HEK293 (cell line): Measurements from ENCODE around the gene FOXP4.

Source experiments
- CTCF ChIA-PET: fragments of 350-600 bp; formaldehyde crosslinking; extraction: SDS; loops from one replicate; lab custom pipeline; 2021; ENCODE audit warnings: antibody characterized with exemption; lab: Yijun Ruan, JAX
- POLR2A ChIA-PET: fragments of 300-600 bp; formaldehyde crosslinking; extraction: SDS; loops from one replicate; lab custom pipeline; 2020; ENCODE audit warnings: antibody characterized with exemption, inconsistent platforms; lab: Yijun Ruan, JAX
- H3K27ac ChIP-seq: fragments of 200-500 bp; sonication (Bioruptor generic); 2 replicates; pipeline ENCODE4 v1.5.1; 2014; ENCODE audit warnings: low read depth, low read length, control low read depth, inconsistent platforms; ENCODE audit errors: extremely low read depth
- H3K36me3 ChIP-seq, 2 experiments: fragments of 200-500 bp in 1 of 2; sonication (Bioruptor generic) in 1 of 2; 1 replicate in 1 of 2; 2 replicates in 1 of 2; pipeline ENCODE4 v1.5.1; 2014 to 2017; ENCODE audit warnings: inconsistent platforms in 2 of 2, low read length in 2 of 2; ENCODE audit not compliant: control insufficient read depth in 2 of 2, insufficient read depth in 1 of 2
- H3K4me1 ChIP-seq: fragments of 200-500 bp; sonication (Bioruptor generic); 2 replicates; pipeline ENCODE4 v1.5.1; 2014; ENCODE audit warnings: mild to moderate bottlenecking, low read length, inconsistent platforms; ENCODE audit not compliant: control insufficient read depth, insufficient read depth
- H3K4me3 ChIP-seq: 2 replicates; pipeline ENCODE4 v1.5.1; 2011; ENCODE audit warnings: low read depth, mild to moderate bottlenecking, control low read depth, low read length, moderate library complexity
- H3K9me3 ChIP-seq: fragments of 200-500 bp; sonication (Bioruptor generic); 2 replicates; pipeline ENCODE4 v1.5.1; 2014; ENCODE audit warnings: low read depth, low read length, inconsistent platforms; ENCODE audit not compliant: control insufficient read depth, insufficient read depth
- GLIS1 ChIP-seq: fragments of 450-650 bp; formaldehyde crosslinking; IDR thresholded peaks from 2 replicates; pipeline ENCODE4 v1.5.1; 2016; ENCODE audit warnings: missing biosample characterization, missing genetic modification characterization
- PBX3 ChIP-seq: sonication (generic); formaldehyde crosslinking; IDR thresholded peaks from 2 replicates; pipeline ENCODE4 v1.8.1; 2022; ENCODE audit warnings: mild to moderate bottlenecking, moderate library complexity, missing genetic modification reagents
- PRDM10 ChIP-seq: fragments of 450-650 bp; formaldehyde crosslinking; IDR thresholded peaks from 2 replicates; pipeline ENCODE4 v1.5.1; 2016; ENCODE audit warnings: missing biosample characterization, missing genetic modification characterization
- SALL2 ChIP-seq: fragments of 450-650 bp; formaldehyde crosslinking; IDR thresholded peaks from 2 replicates; pipeline ENCODE4 v1.5.0; 2017; ENCODE audit warnings: missing biosample characterization, mild to moderate bottlenecking, missing genetic modification characterization, borderline replicate concordance
- TSHZ1 ChIP-seq: fragments of 450-650 bp; formaldehyde crosslinking; IDR thresholded peaks from 2 replicates; pipeline ENCODE4 v1.5.1; 2016; ENCODE audit warnings: missing biosample characterization, missing genetic modification characterization, borderline replicate concordance
- ZNF10 ChIP-seq: fragments of 450-650 bp; formaldehyde crosslinking; IDR thresholded peaks from 2 replicates; pipeline ENCODE4 v1.5.1; 2017; ENCODE audit warnings: missing biosample characterization, missing genetic modification characterization
- ZNF112 ChIP-seq: fragments of 450-650 bp; formaldehyde crosslinking; IDR thresholded peaks from 2 replicates; pipeline ENCODE4 v1.5.0; 2017; ENCODE audit warnings: missing biosample characterization, missing genetic modification characterization
- ZNF324 ChIP-seq: fragments of 450-650 bp; formaldehyde crosslinking; IDR thresholded peaks from 2 replicates; pipeline ENCODE4 v1.5.1; 2016; ENCODE audit warnings: missing biosample characterization, missing genetic modification characterization
- ZNF449 ChIP-seq: fragments of 450-650 bp; formaldehyde crosslinking; IDR thresholded peaks from 2 replicates; pipeline ENCODE4 v1.5.1; 2017; ENCODE audit warnings: missing biosample characterization, mild to moderate bottlenecking, missing genetic modification characterization, moderate library complexity
- ZNF488 ChIP-seq: fragments of 450-650 bp; formaldehyde crosslinking; IDR thresholded peaks from 2 replicates; pipeline ENCODE4 v1.5.1; 2016; ENCODE audit warnings: missing biosample characterization, missing genetic modification characterization
- ZNF513 ChIP-seq: fragments of 450-650 bp; IDR thresholded peaks from 2 replicates; pipeline ENCODE4 v1.5.1; 2018; ENCODE audit warnings: missing biosample characterization, missing genetic modification characterization
- ZNF530 ChIP-seq: fragments of 450-650 bp; formaldehyde crosslinking; IDR thresholded peaks from 2 replicates; pipeline ENCODE4 v1.5.1; 2016; ENCODE audit warnings: low read depth, missing biosample characterization, missing genetic modification characterization
- ZNF555 ChIP-seq: fragments of 450-650 bp; formaldehyde crosslinking; conservative IDR thresholded peaks from 2 replicates; pipeline ENCODE4 v1.5.1; 2017; ENCODE audit warnings: missing biosample characterization, mild to moderate bottlenecking, missing genetic modification characterization, inconsistent platforms
- ZNF580 ChIP-seq: fragments of 450-650 bp; formaldehyde crosslinking; IDR thresholded peaks from 2 replicates; pipeline ENCODE4 v1.5.1; 2016; ENCODE audit warnings: missing biosample characterization, missing genetic modification characterization
- ZNF76 ChIP-seq: fragments of 450-650 bp; formaldehyde crosslinking; IDR thresholded peaks from 2 replicates; pipeline ENCODE4; 2016; ENCODE audit warnings: low read depth, missing biosample characterization, missing genetic modification characterization, borderline replicate concordance

Gene FOXP4

GRCh38 chr6:41528409-41528963, 17.7 kb upstream of the FOXP4 start:
- no peak overlapping the region for H3K4me3 ChIP-seq
- peaks cover 26% of the 10 kb centered on the region for H3K4me1 ChIP-seq
- POLR2A ChIA-PET, result interaction anchor here (1.0 kb wide), 1 partner anchor 83 kb away, joined by 3 read pairs; no protein-coding TSS in a partner anchor
- no peaks in the 10 kb centered on the region for H3K36me3 ChIP-seq
- H3K27ac ChIP-seq, result no peak overlapping the region; the same call in 1 of the 2 replicates
- TF ChIP-seq GLIS1 (tag by site-specific recombination), result peak; percentile 73; the same call in 1 of the 2 replicates
- peak; percentile 53; the same call in 1 of the 2 replicates for TF ChIP-seq ZNF449 (tag by site-specific recombination)
- TF ChIP-seq SALL2 (tag by site-specific recombination), result no peak
- no peak for TF ChIP-seq PBX3 (CRISPR knock-in tag)
- TF ChIP-seq ZNF555, result no peak
- TF ChIP-seq ZNF10, result peak; percentile 95
- no peak for TF ChIP-seq ZNF580 (tag by site-specific recombination)
- no peak for TF ChIP-seq ZNF488
- no peak for TF ChIP-seq ZNF112 (tag by site-specific recombination)
- no peak for TF ChIP-seq TSHZ1 (tag by site-specific recombination)
- TF ChIP-seq ZNF324 (tag by site-specific recombination), result no peak
- no peak for TF ChIP-seq ZNF530 (tag by site-specific recombination)
- no peak for TF ChIP-seq ZNF76
- TF ChIP-seq PRDM10 (tag by site-specific recombination), result no peak
- TF ChIP-seq ZNF513 (tag by site-specific recombination), result no peak
- H3K9me3 ChIP-seq, result no peaks in the 10 kb centered on the region
- CTCF ChIA-PET, result interaction anchor here (0.6 to 0.8 kb wide), 2 partner anchors 12 kb away, joined by 4 read pairs; no protein-coding TSS in a partner anchor
